Activated CD8-positive, alpha-beta memory T cell treated with anti-CD3 and anti-CD28 coated beads for 4 hours (primary cell): ENCODE data around the gene RBM34.
"Not testable (repeated sequence)": the region's sequence is repeated elsewhere in the genome, so short reads cannot be mapped to it uniquely, and the experiment has no call there.

ENCODE experiments used
- DNase-seq, 2 donors: peaks; one replicate each; pipeline ENCODE4 v3.0.0-alpha.2; 2020; ENCODE audit warnings: low read depth in 2 of 2

RBM34 gene

GRCh38 chr1:235091319-235092044 is 69.6 kb downstream of the RBM34 start:
- not testable (repeated sequence) for DNase-seq

- DNase-seq: no peak
Measured at GRCh38 chr1:235090406-235091069, 70.5 kb downstream of the RBM34 start.

GRCh38 chr1:235088907-235089306 is 72.1 kb downstream of the RBM34 start:
- DNase-seq: no peak

- DNase-seq: no peak
Measured at GRCh38 chr1:235088430-235088829, 72.6 kb downstream of the RBM34 start.

- no peak for DNase-seq
Measured at GRCh38 chr1:235087906-235088305, 73.1 kb downstream of the RBM34 start.

- DNase-seq: not testable (repeated sequence)
Measured at GRCh38 chr1:235085411-235086117, 75.5 kb downstream of the RBM34 start.
